RWPE2 (cell line): ENCODE data around the gene CXXC5.

Experiments
- ATAC-seq: fragments of 200-7000 bp; cut with Tn5 transposase; 3 replicates; pipeline ENCODE4 v1.9.1; 2021; ENCODE audit warnings: low read depth
- DNase-seq: peaks from one replicate; pipeline ENCODE4 v3.0.0-alpha.2; 2020; ENCODE audit warnings: low spot score
- H3K27ac ChIP-seq: fragments of 450-650 bp; 2 replicates; pipeline ENCODE4 v1.5.1; 2017; ENCODE audit warnings: mild to moderate bottlenecking; ENCODE audit not compliant: poor library complexity, severe bottlenecking
- H3K27me3 ChIP-seq: fragments of 250-450 bp; sonication (Bioruptor Pico); 2 replicates; pipeline ENCODE4 v1.5.1; 2021; ENCODE audit warnings: mild to moderate bottlenecking, moderate library complexity; ENCODE audit not compliant: insufficient read depth, poor library complexity, severe bottlenecking
- H3K36me3 ChIP-seq: fragments of 250-450 bp; sonication (Bioruptor Pico); 2 replicates; pipeline ENCODE4 v1.5.1; 2020; ENCODE audit warnings: low read depth, mild to moderate bottlenecking, moderate library complexity
- H3K4me1 ChIP-seq: fragments of 250-450 bp; sonication (Bioruptor Pico); 2 replicates; pipeline ENCODE4 v1.5.1; 2021; ENCODE audit warnings: mild to moderate bottlenecking, moderate library complexity; ENCODE audit not compliant: insufficient read depth, poor library complexity, severe bottlenecking
- H3K4me3 ChIP-seq: fragments of 250-450 bp; sonication (Bioruptor Pico); 2 replicates; pipeline ENCODE4 v1.5.1; 2021; ENCODE audit warnings: mild to moderate bottlenecking, moderate library complexity; ENCODE audit not compliant: severe bottlenecking
- H3K9me3 ChIP-seq: fragments of 250-450 bp; sonication (Bioruptor Pico); 2 replicates; pipeline ENCODE4 v1.5.1; 2021; ENCODE audit warnings: mild to moderate bottlenecking, moderate library complexity; ENCODE audit not compliant: severe bottlenecking
- TF ChIP-seq, protein P1 (sequence below): fragments of 450-650 bp; IDR thresholded peaks from one replicate; pipeline ENCODE4 v1.5.1; 2017; ENCODE audit warnings: mild to moderate bottlenecking, moderate library complexity; ENCODE audit not compliant: poor library complexity, severe bottlenecking

Gene CXXC5

DNA sequence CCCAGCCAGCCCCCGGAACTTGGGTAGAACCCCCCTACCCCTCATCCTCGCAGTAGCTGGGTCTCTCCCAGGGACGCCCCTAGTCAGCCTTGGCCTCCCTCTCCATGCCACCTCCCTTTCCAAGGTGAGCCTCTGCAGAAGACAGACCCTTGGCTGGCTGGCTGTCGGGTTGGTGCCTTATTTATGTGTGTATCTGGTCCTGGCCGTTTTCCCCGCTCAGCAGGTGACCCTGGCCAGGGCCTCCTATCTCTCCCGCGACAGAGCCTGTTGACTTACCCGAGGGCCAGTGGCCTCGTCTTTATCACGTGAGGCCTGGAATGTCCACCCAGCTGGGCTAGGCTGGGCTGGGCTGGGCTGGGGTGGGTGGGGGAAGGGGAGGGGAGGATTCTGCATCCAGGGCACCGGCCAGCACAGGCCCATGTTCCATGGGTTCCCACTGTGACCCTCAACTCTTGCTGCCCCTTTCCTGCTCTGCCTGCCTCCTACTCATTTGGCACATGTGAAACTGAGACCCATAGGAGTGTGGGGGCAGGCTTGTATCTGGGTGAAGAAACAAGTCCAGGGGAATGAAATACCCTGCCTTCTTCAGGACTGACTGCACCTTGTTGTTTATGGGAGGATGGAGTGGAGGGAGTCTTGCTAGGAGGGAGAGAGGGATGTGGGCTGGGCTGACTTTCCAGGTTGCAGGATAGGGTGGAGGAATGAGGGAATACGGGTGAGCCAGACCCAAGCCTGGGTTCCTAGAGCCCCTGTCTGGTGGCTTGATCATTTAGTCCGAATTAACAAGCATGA lies 3.1 kb downstream of the CXXC5 start:
- Histone ChIP-seq H3K27me3 (peaks cover 34% of the 10 kb centered on the region), H3K27ac (no peak overlapping the region), H3K4me3 (no peak overlapping the region), H3K36me3 (no peaks in the 10 kb centered on the region), H3K9me3 (no peaks in the 10 kb centered on the region), H3K4me1 (peaks cover 6% of the 10 kb centered on the region)
- ATAC-seq (no peak; the same call in 2 of the 3 replicates), DNase-seq (no peak)
- TF ChIP-seq, protein P1, sequence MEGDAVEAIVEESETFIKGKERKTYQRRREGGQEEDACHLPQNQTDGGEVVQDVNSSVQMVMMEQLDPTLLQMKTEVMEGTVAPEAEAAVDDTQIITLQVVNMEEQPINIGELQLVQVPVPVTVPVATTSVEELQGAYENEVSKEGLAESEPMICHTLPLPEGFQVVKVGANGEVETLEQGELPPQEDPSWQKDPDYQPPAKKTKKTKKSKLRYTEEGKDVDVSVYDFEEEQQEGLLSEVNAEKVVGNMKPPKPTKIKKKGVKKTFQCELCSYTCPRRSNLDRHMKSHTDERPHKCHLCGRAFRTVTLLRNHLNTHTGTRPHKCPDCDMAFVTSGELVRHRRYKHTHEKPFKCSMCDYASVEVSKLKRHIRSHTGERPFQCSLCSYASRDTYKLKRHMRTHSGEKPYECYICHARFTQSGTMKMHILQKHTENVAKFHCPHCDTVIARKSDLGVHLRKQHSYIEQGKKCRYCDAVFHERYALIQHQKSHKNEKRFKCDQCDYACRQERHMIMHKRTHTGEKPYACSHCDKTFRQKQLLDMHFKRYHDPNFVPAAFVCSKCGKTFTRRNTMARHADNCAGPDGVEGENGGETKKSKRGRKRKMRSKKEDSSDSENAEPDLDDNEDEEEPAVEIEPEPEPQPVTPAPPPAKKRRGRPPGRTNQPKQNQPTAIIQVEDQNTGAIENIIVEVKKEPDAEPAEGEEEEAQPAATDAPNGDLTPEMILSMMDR, result no peak

DNA sequence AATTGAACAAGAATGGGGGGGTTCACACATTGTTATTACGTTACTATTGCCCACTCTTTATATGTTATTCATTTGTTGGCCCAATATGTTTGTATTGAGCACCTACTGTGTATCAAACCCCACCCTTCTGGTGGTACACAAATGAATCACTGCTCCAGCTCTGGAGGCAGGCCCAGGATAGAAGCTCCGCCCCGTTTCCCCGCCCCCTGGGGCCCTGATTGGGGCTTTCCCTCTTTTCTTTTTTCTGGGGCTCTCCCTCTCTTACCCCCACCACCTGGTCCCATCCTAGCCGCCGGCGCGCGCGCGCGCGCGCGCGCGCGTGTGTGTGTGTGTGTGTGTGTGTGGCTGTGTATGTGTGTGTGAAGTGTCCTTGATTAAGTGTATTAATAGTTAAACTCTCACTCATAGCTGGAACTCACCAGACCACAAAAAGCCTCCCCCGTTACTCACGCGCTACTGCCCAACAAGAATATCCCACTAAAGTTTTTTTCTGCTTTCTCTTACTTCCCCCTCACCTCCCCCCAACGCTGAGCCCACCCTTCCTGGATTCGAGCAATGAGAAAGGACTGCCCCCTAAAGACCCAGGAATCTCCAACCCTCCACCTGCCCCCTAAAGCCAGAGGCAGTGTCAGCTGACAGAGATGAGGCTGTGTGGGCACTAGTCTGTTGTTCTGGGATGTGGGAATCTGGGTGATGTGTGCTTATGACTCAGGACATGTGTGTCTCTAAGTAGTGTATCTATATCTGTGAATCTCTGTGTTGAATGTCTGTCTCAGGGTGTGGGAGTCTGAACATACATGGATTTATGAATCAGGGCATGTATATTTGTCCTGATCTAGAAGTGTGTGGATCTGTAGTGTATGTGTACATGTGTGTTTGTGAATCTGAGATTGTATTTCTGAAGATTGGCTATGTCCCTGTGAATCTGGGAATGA lies 4.0 kb downstream of the CXXC5 start:
- Histone ChIP-seq H3K9me3 (no peaks in the 10 kb centered on the region), H3K4me1 (peaks cover 6% of the 10 kb centered on the region), H3K27me3 (peaks cover 30% of the 10 kb centered on the region), H3K27ac (no peak overlapping the region), H3K36me3 (no peaks in the 10 kb centered on the region), H3K4me3 (no peak overlapping the region)
- DNase-seq, result no peak
- ATAC-seq, result peak; percentile 53
- TF ChIP-seq, protein P1, result no peak

DNA sequence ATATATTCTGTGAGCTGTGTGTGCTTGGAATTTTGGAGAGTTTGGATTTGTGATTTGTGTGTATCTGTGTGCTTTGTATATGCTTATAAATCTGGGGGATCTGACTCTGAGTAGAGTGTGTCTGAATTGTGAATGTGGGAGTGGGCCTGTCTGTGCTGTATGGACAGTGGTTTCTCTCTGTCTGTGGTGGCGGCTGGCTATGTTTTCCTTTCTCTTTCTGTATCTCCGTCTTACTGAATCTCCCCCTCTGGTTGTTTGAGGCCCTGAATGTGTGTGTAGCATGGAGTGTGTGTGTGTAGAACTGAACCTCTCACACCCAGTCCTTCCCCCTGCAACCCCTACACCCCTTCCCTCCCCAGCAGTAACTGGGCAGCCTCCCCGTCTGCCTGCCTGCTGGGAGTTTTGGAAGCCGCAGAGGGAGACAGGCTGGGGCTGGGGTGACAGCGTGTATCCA lies 4.7 kb downstream of the CXXC5 start:
- no peak overlapping the region for H3K4me3 ChIP-seq
- ATAC-seq (no peak), DNase-seq (no peak)
- H3K27me3 ChIP-seq, result peaks cover 23% of the 10 kb centered on the region
- no peaks in the 10 kb centered on the region for H3K36me3 ChIP-seq
- H3K4me1 ChIP-seq, result peaks cover 6% of the 10 kb centered on the region
- TF ChIP-seq, protein P1, result no peak
- no peaks in the 10 kb centered on the region for H3K9me3 ChIP-seq
- no peak overlapping the region for H3K27ac ChIP-seq

DNA sequence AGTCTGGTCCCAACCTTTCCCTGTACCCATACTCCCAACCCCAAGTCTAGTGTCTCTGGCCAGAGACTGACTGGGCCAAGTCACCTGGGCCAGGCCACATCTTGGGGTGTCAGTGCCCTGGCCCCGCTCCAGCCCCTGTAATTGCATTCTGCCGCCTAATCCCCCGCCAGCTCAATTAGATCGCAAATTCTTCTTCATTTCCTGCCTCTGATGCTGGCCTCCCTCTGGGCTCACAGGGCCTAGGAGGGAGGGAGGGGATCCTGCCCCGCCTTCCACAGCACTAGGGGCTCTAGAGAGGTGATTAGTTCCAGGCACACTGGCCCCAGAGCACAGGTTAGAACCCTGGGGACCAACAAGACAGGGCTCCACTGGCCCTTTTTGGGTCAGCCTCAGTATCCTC lies 5.5 kb downstream of the CXXC5 start:
- peaks cover 22% of the 10 kb centered on the region for H3K27me3 ChIP-seq
- H3K27ac ChIP-seq, result no peak overlapping the region
- ATAC-seq, result no peak
- H3K4me1 ChIP-seq, result peaks cover 6% of the 10 kb centered on the region
- H3K4me3 ChIP-seq, result no peak overlapping the region
- TF ChIP-seq, protein P1, result no peak
- no peak for DNase-seq
- no peaks in the 10 kb centered on the region for H3K36me3 ChIP-seq
- no peaks in the 10 kb centered on the region for H3K9me3 ChIP-seq
